Measurements from ENCODE around the gene RHOF.
A peak's percentile ranks its signal among the peaks of the same experiment; 100 is the strongest.

Gene RHOF

GRCh38 chr12:121804417-121805111, 11.1 kb upstream of the RHOF start:
- DNase-seq (ENCODE audit: low read depth): no peak
- H3K4me3 ChIP-seq (ENCODE audit: low read depth, low read length): peak overlapping the region; percentile 78
- in situ Hi-C loops (cut with HindIII; ENCODE audit: low sequenced_read_pairs): no loop called here
- TF ChIP-seq CTCF (IDR thresholded peaks at IDR 0.05; ENCODE audit: low read depth, low read length, missing control alignments): no peak

DNA sequence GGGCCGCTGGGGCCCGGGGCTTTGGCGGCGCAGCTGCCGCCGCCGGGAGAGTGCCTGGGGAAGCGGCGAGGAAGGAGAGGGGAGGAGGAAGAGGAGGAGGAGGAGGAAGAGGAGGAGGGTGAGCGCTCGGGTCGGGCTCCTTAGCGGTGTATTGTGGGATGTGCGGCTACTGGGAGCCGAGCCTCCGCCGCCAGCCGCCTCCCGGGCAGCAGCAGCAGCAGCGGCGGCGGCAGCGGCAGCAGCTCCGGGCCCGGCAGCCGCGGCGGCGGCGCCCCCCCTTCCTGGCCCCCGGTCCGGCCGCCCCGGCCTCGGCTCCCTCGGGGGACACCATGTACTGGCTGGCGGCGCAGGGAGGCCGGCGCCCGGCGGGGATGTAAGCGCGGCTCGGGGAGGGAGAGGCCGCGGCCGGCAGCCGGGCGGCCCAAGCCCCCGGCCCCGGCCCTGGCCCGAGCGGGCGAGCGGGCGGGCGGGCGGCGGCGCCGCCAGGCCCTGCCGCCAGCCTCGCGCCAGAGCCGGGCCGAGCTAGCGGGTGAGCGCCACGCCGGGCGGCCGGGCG, 10.5 kb upstream of the RHOF start, which contains the start of gene SETD1B:
SETD1B (plus strand) TSS at position 149 of the 556 bp plus-strand sequence. CDS start 729 bp downstream, outside the sequence.
- in situ Hi-C loops (cut with HindIII; ENCODE audit: low sequenced_read_pairs): no loop called here
- no peak for TF ChIP-seq CTCF (IDR thresholded peaks at IDR 0.05; ENCODE audit: low read depth, low read length, missing control alignments)
- DNase-seq (ENCODE audit: low read depth): no peak
- peak within 1 kb of the TSS; percentile 78 for H3K4me3 ChIP-seq (ENCODE audit: low read depth, low read length)

DNA sequence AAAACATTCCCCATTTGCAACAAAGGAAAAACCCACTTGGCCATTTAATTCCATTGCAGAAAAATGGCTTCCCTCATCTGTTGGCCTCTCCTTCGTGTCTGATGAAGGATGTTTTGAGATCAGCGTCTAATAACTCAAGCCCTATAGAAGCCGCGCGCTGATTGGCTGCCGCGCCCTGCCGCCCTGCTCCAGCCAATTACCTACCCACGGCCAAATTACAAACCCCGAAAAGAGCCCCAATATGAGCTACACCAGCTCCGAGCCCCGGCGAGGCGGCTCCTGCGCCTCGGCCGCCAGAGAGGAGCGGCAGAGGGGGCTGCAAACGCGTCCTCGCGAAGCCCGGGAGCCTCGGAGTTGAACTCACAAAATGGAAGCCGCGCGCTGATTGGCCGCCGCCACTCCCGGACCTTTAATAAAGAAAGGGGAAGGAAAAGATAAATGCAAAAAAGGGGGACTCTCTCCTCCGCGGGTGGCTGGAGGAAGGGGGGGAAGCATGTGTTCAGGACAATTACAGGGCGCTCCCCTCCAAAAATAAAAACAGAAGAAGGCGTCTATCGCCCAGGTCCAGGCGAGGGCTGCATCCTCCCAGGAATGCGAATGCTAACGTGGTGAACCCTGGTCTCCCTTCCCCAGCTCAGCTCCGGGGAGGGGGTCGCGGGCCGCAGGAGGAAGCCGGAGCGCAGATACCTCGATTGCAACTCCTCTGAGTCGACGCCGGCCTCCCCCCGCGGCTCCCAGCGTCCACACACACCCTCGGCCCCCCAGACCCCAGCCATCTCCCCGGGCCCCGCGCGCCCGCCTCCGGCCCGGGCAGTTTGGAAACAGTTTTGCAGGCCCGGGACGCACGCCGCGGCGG, 9.6 kb upstream of the RHOF start:
- TF ChIP-seq CTCF (IDR thresholded peaks at IDR 0.05; ENCODE audit: low read depth, low read length, missing control alignments): no peak
- in situ Hi-C loops (cut with HindIII; ENCODE audit: low sequenced_read_pairs): no loop called here
- H3K4me3 ChIP-seq (ENCODE audit: low read depth, low read length): peak overlapping the region; percentile 78
- peak; percentile 89 for DNase-seq (ENCODE audit: low read depth)

GRCh38 chr12:121802485-121802842, 9.0 kb upstream of the RHOF start:
- H3K4me3 ChIP-seq (ENCODE audit: low read depth, low read length): peak overlapping the region; percentile 78
- in situ Hi-C loops (cut with HindIII; ENCODE audit: low sequenced_read_pairs): no loop called here
- no peak for TF ChIP-seq CTCF (IDR thresholded peaks at IDR 0.05; ENCODE audit: low read depth, low read length, missing control alignments)
- no peak for DNase-seq (ENCODE audit: low read depth)

GRCh38 chr12:121801595-121802484, 8.4 kb upstream of the RHOF start:
- peak overlapping the region; percentile 78 for H3K4me3 ChIP-seq (ENCODE audit: low read depth, low read length)
- no peak for TF ChIP-seq CTCF (IDR thresholded peaks at IDR 0.05; ENCODE audit: low read depth, low read length, missing control alignments)
- in situ Hi-C loops (cut with HindIII; ENCODE audit: low sequenced_read_pairs): no loop called here
- DNase-seq (ENCODE audit: low read depth): no peak
